CD4-positive, CD25-positive, alpha-beta regulatory T cell (primary cell): ENCODE measurements around the gene YY1. TPM values are rescaled to one million over a fixed set of nuclear protein-coding genes. Genes with fewer than 3 reads are reported as not detected.
"Not testable (repeated sequence)": the region's sequence is repeated elsewhere in the genome, so short reads cannot be mapped to it uniquely, and the experiment has no call there.

ENCODE experiments used
- ATAC-seq, 2 donors: fragments of 150-1000 bp; cut with Tn5 transposase; one replicate each; pipeline ENCODE4 v1.10.0; 2021; ENCODE audit warnings: low read depth in 2 of 2, moderate number of reproducible peaks in 2 of 2, moderate library complexity in 1 of 2
- DNase-seq, 3 donors: peaks; one replicate each; pipeline versions ENCODE4 v3.0.0 to v3.0.0-alpha.2; 2012 to 2022; ENCODE audit warnings: mixed read lengths in 1 of 3
- H3K27ac ChIP-seq: one replicate; pipeline ENCODE4 v1.7.0; 2013; ENCODE audit warnings: mild to moderate bottlenecking, low read length; ENCODE audit not compliant: insufficient read depth, poor library complexity, severe bottlenecking
- H3K27me3 ChIP-seq: one replicate; pipeline ENCODE4 v1.7.0; 2013; ENCODE audit warnings: low read length; ENCODE audit not compliant: control insufficient read depth, insufficient read depth
- H3K36me3 ChIP-seq: one replicate; pipeline ENCODE4 v1.7.0; 2013; ENCODE audit warnings: mild to moderate bottlenecking, low read length, moderate library complexity; ENCODE audit not compliant: control insufficient read depth, insufficient read depth
- H3K4me1 ChIP-seq: 2 replicates; pipeline ENCODE4 v1.7.0; 2013; ENCODE audit warnings: mild to moderate bottlenecking, low read length; ENCODE audit not compliant: insufficient read depth, control insufficient read depth, poor library complexity, severe bottlenecking
- H3K4me3 ChIP-seq: one replicate; pipeline ENCODE4 v1.7.0; 2013; ENCODE audit warnings: low read depth, mild to moderate bottlenecking, low read length, moderate library complexity
- H3K9me3 ChIP-seq, 2 experiments: 1 replicate in 1 of 2; 2 replicates in 1 of 2; pipeline ENCODE4 v1.7.0; 2013; ENCODE audit warnings: low read length in 2 of 2, mild to moderate bottlenecking in 1 of 2, moderate library complexity in 1 of 2; ENCODE audit not compliant: control insufficient read depth in 2 of 2
- H3K27ac Mint-ChIP-seq, 3 donors: one replicate each; pipeline ENCODE4 v1.8.0; 2020 to 2022; ENCODE audit warnings: mild to moderate bottlenecking in 3 of 3, mixed read lengths in 3 of 3, moderate library complexity in 2 of 3
- H3K27me3 Mint-ChIP-seq: one replicate; pipeline ENCODE4 v1.8.0; 2022; ENCODE audit warnings: mild to moderate bottlenecking, mixed read lengths
- H3K36me3 Mint-ChIP-seq: one replicate; pipeline ENCODE4 v1.8.0; 2020; ENCODE audit warnings: mixed read lengths
- H3K4me1 Mint-ChIP-seq, 4 donors: one replicate each; pipeline ENCODE4 v1.8.0; 2020 to 2022; ENCODE audit warnings: mixed read lengths in 4 of 4, mild to moderate bottlenecking in 1 of 4
- H3K4me3 Mint-ChIP-seq, 4 donors: one replicate each; pipeline ENCODE4 v1.8.0; 2020 to 2022; ENCODE audit warnings: mild to moderate bottlenecking in 4 of 4, mixed read lengths in 4 of 4, moderate library complexity in 3 of 4
- H3K9me3 Mint-ChIP-seq, 7 donors: one replicate each; pipeline ENCODE4 v1.8.0; 2020 to 2022; ENCODE audit warnings: mixed read lengths in 7 of 7, mild to moderate bottlenecking in 3 of 7, moderate library complexity in 2 of 7
- polyA plus RNA-seq, 4 donors: library from polyadenylated mRNA; unstranded; fragments of 300-500 nt; fragmentation: Illumina TruSeq; gene quantifications; one replicate each; pipeline ENCODE4 v1.2.3, GENCODE V29; 2021
- total RNA-seq: library from RNA; stranded (reverse); gene quantifications from one replicate; pipeline ENCODE4 v1.2.3, GENCODE V29; 2022

The YY1 gene
- total and polyA plus RNA-seq, 5 donors from 2014 or later = 16.4 to 79.4 (median 20.7) TPM

DNA sequence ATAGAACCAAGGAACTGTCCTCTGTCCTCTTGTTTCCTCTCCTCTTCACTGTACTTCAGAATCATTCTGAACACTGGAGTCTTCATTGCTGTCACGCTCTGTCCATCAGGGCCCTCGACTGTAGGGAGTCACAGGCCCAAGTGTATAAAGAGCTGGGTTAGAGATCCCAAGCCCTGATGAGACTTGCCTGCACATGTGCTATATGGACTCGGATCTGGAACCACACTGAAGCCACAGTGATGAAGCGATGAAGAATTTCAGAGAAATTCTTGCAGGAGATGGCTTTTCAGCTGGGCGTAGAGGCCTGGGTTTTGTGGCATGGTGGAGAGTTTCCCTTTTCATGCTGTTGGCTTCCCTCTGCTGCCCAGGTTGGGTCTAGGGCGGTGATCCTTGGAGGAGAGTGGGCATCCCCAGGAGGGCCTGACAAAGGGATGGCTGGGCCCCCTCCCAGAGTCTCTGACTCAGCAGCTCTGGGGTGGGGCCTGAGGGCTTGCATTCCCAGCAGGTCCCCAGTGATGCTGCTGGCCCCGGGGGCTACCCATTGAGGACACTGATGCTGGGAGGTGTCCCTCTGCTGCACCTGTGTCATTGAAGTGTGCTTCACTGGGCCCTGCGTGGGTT lies 39.6 kb upstream of the YY1 start:
- Mint-ChIP-seq H3K4me3 (no peak overlapping the region), H3K27me3 (peaks cover 9% of the 10 kb centered on the region), H3K27ac (no peak overlapping the region), H3K4me1 (peaks cover 0 to 2% (median 0%) of the 10 kb centered on the region in 4 donors), H3K36me3 (no peaks in the 10 kb centered on the region), H3K9me3 (no peaks in the 10 kb centered on the region)
- ATAC-seq (no peak), DNase-seq (no peak)
- no peak overlapping the region for H3K27ac ChIP-seq
- no peaks in the 10 kb centered on the region for H3K27me3 ChIP-seq
- no peaks in the 10 kb centered on the region for H3K9me3 ChIP-seq
- no peaks in the 10 kb centered on the region for H3K36me3 ChIP-seq
- no peak overlapping the region for H3K4me3 ChIP-seq
- H3K4me1 ChIP-seq = no peaks in the 10 kb centered on the region

DNA sequence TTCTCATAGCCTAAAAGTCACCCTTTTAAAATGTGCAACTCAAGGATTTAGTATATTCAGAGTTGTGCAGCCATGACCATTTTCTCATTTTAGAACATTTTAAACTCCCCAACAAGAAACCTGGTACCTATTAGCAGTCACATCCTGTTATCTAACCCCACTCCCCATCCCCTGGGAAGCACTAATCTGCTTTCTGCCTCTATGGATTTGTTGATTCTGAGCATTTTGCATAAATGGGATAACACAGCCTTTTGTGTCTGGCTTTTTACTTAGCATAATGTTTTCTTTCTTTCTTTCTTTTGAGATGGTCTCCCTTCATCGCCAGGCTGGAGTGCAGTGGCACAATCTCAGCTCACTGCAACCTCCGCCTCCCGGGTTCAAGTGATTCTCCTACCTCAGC lies 38.6 kb upstream of the YY1 start:
- H3K4me1 ChIP-seq = no peaks in the 10 kb centered on the region
- Mint-ChIP-seq H3K4me3 (no peak overlapping the region), H3K27me3 (peaks cover 9% of the 10 kb centered on the region), H3K36me3 (no peaks in the 10 kb centered on the region), H3K27ac (no peak overlapping the region), H3K4me1 (no peaks in the 10 kb centered on the region), H3K9me3 (no peaks in the 10 kb centered on the region)
- no peaks in the 10 kb centered on the region for H3K9me3 ChIP-seq
- no peak overlapping the region for H3K4me3 ChIP-seq
- H3K27ac ChIP-seq = no peak overlapping the region
- H3K36me3 ChIP-seq = no peaks in the 10 kb centered on the region
- ATAC-seq (no peak), DNase-seq (no peak)
- H3K27me3 ChIP-seq = no peaks in the 10 kb centered on the region

DNA sequence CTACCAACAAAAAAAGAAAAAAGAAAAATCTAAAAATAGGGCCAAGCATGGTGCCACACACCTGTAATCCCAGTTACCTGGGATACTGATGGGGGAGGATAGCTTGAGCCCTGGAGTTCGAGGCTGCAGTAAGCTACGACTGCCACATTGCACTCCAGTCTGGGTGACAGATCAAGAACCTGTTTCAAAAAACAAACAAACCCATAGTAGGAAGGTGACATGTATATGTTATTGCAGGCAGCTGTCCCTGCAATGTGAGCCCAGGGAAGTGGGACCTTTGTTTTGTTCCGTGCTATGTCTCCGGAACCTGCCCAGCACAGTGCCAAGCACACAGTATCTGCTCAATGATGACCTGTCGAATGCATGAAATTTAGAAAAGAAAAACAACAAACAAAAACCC lies 37.2 kb upstream of the YY1 start:
- H3K9me3 ChIP-seq = no peaks in the 10 kb centered on the region
- ATAC-seq = no peak
- no peaks in the 10 kb centered on the region for H3K4me1 ChIP-seq
- H3K27ac ChIP-seq = no peak overlapping the region
- no peaks in the 10 kb centered on the region for H3K36me3 Mint-ChIP-seq
- H3K27ac Mint-ChIP-seq = no peak overlapping the region
- no peaks in the 10 kb centered on the region for H3K4me1 Mint-ChIP-seq
- no peak for DNase-seq
- H3K4me3 Mint-ChIP-seq = no peak overlapping the region
- no peaks in the 10 kb centered on the region for H3K27me3 ChIP-seq
- no peaks in the 10 kb centered on the region for H3K36me3 ChIP-seq
- H3K27me3 Mint-ChIP-seq = peaks cover 9% of the 10 kb centered on the region
- H3K9me3 Mint-ChIP-seq = no peaks in the 10 kb centered on the region
- no peak overlapping the region for H3K4me3 ChIP-seq

DNA sequence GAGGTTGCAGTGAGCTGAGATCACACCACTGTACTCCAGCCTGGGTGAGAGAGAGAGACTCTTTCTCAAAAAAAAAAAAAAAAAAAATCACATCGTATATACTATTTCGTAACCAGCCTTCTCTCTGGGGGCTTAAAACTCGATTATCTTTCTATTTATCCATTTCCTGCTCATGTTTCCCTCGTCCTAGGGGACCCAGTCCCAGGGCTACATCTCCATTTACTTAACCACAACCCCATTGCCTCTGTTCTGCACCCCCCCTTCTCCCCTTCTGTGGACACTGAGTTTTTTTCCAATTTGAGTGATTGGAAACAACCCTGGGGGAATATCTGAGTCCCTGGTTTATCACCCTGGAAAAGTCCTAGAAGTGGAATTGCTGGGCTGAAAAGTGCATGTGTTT lies 36.2 kb upstream of the YY1 start:
- no peak for DNase-seq
- ATAC-seq = no peak
- Mint-ChIP-seq H3K27ac (no peak overlapping the region), H3K9me3 (no peaks in the 10 kb centered on the region), H3K4me3 (no peak overlapping the region), H3K36me3 (no peaks in the 10 kb centered on the region), H3K4me1 (peaks cover 0 to 2% (median 0%) of the 10 kb centered on the region in 4 donors), H3K27me3 (peaks cover 12% of the 10 kb centered on the region)
- no peaks in the 10 kb centered on the region for H3K36me3 ChIP-seq
- no peaks in the 10 kb centered on the region for H3K27me3 ChIP-seq
- H3K4me1 ChIP-seq = no peaks in the 10 kb centered on the region
- no peaks in the 10 kb centered on the region for H3K9me3 ChIP-seq
- no peak overlapping the region for H3K4me3 ChIP-seq
- H3K27ac ChIP-seq = no peak overlapping the region

DNA sequence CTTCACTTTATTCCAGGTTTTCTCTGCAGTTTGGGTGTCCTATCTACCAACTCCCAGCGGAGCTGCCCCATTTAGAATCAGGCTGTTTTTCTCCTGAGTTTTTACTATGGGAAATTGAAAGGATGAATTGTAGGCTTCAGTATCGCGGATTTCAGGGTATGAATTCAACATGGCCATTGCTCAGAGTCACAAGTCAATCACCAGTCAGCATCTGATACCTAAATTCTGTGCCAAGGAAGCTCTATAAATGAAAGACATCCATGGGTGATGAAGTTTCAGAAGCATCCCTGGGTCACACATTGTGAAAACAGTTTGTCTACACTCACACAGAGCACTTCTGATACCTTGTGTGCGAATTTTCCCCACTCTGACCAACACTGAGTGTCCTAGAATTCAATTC lies 35.8 kb upstream of the YY1 start:
- Mint-ChIP-seq H3K4me1 (peaks cover 0 to 2% (median 0%) of the 10 kb centered on the region in 4 donors), H3K36me3 (no peaks in the 10 kb centered on the region), H3K27ac (no peak overlapping the region), H3K4me3 (no peak overlapping the region), H3K9me3 (no peaks in the 10 kb centered on the region), H3K27me3 (peaks cover 12% of the 10 kb centered on the region)
- no peaks in the 10 kb centered on the region for H3K9me3 ChIP-seq
- no peak overlapping the region for H3K27ac ChIP-seq
- H3K4me1 ChIP-seq = no peaks in the 10 kb centered on the region
- H3K36me3 ChIP-seq = no peaks in the 10 kb centered on the region
- no peaks in the 10 kb centered on the region for H3K27me3 ChIP-seq
- ATAC-seq (no peak), DNase-seq (no peak)
- H3K4me3 ChIP-seq = no peak overlapping the region

DNA sequence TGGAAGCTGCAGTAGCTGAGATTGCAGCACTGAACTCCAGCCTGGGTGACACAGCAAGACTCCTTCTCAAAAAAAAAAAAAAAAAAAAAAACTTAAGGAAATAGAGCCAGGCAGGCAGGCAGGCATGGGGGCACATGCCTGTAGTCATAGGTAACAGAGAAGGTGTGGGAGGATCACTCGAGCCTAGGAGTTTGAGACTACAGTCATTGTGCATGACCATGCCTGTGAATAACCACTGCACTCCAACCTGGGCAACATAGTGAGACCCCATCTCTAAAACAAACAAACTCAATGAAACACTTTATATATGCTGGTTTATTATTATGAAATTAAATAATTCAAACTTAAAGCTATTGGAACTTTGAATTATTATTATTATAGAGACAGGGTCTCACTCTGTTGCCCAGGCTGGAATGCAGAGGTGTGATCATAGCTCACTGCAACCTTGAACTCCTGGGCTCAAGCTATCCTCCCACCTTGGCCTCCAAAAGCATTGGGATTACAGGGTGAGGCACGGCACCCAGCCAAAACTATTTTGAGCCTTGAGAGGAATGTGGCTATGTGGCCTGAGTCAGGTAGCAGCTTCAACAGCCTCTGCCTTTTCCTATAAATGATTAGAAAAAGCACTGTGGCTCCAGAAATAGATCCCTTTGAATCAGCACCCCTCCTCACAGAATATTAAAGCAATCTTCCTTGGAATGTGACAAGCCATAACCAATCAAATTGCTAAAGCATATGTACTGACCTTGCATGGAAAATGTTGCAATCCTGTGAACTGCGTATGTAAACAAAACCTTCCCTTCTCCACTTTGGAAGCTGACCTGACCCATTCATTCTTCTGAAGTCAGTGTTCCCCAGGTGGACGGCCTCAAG lies 34.7 kb upstream of the YY1 start:
- H3K36me3 ChIP-seq = no peaks in the 10 kb centered on the region
- ATAC-seq (no peak), DNase-seq (no peak)
- Mint-ChIP-seq H3K36me3 (no peaks in the 10 kb centered on the region), H3K27me3 (peaks cover 12% of the 10 kb centered on the region), H3K27ac (no peak overlapping the region), H3K4me3 (no peak overlapping the region), H3K4me1 (peaks cover 0 to 2% (median 0%) of the 10 kb centered on the region in 4 donors), H3K9me3 (no peaks in the 10 kb centered on the region)
- H3K27ac ChIP-seq = no peak overlapping the region
- H3K4me3 ChIP-seq = no peak overlapping the region
- H3K4me1 ChIP-seq = no peaks in the 10 kb centered on the region
- no peaks in the 10 kb centered on the region for H3K27me3 ChIP-seq
- no peaks in the 10 kb centered on the region for H3K9me3 ChIP-seq

DNA sequence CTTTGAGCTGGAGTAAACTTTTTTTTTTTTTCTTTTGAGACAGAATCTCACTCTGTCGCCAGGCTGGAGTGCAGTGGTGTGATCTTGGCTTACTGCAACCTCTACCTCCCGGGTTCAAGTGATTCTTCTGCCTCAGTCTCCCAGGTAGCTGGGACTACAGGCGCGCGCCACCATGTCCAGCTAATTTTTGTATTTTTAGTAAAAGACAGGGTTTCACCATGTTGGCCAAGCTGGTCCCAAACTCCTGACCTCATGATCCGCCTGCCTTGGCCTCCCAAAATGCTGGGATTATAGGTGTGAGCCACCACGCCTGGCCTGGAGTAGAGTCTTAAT lies 34.1 kb upstream of the YY1 start:
- H3K9me3 ChIP-seq, H3K36me3 Mint-ChIP-seq, H3K27me3 ChIP-seq, DNase-seq, H3K9me3 Mint-ChIP-seq, H3K27ac ChIP-seq, H3K4me3 Mint-ChIP-seq, H3K4me1 ChIP-seq, H3K36me3 ChIP-seq, ATAC-seq, H3K4me3 ChIP-seq, H3K4me1 Mint-ChIP-seq, H3K27ac Mint-ChIP-seq: not testable (repeated sequence)
- peaks cover 12% of the 10 kb centered on the region for H3K27me3 Mint-ChIP-seq

DNA sequence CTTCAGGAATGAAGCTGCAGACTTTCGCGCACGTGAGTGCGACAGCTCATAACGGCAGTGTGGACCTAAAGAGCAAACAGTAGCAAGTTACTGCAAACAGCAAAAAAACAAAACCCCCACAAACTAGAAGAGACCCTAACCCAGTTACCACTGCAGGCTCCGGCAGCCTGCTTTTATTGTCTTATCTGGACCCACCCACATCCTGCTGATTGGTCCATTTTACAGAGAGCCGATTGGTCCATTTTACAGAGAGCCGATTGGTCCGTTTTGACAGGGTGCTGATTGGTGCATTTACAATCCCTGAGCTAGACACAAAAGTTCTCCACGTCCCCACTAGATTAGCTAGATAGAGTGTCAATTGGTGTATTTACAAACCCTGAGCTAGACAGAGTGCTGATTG lies 31.4 kb upstream of the YY1 start:
- not testable (repeated sequence) for H3K27ac Mint-ChIP-seq, H3K36me3 ChIP-seq, H3K4me1 ChIP-seq, H3K9me3 ChIP-seq, H3K4me3 Mint-ChIP-seq, DNase-seq, H3K27me3 ChIP-seq, H3K4me1 Mint-ChIP-seq, H3K9me3 Mint-ChIP-seq, ATAC-seq, H3K27ac ChIP-seq, H3K4me3 ChIP-seq, H3K36me3 Mint-ChIP-seq
- H3K27me3 Mint-ChIP-seq = peaks cover 11% of the 10 kb centered on the region
